Measurements from ENCODE around the gene SEC22A.

SEC22A gene

DNA sequence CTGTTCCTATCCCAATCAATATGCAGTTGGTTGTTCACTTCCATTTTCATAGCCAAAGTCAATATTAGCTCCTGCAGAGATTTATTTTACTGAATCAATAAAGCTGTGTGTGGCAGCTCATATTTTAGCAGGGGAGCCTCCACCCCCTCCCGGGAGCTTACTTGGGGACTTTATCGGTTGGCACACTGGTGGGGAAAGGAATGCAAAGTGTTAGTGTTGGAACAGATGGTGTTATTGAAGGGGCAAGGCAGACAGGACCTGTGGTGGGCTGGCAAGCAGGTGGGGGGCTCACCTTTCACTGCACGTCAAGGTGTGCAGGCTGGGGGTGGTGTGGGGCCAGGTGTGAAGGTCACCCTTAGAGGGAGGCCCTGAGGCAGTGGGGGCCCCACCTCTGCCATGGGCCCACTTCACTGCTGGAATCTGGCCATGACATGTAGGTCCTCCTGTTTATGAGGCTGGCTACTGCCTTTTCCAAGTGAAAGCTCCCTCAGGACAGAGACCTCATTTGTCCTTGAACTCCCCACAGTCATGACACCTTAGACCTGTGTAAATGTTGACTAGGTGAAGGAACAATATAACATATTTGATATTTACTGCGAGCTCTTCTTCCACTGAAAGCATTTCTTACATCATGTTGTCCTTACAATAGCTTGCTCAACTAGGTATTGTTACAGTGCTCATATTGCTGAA, 44.0 kb upstream of the SEC22A start:
- no peaks in the 10 kb centered on the region for H3K4me1 ChIP-seq (ENCODE audit: insufficient read depth, poor library complexity, severe bottlenecking)
- H3K4me3 ChIP-seq (ENCODE audit: severe bottlenecking) = no peak overlapping the region
- TF ChIP-seq, protein P1, sequence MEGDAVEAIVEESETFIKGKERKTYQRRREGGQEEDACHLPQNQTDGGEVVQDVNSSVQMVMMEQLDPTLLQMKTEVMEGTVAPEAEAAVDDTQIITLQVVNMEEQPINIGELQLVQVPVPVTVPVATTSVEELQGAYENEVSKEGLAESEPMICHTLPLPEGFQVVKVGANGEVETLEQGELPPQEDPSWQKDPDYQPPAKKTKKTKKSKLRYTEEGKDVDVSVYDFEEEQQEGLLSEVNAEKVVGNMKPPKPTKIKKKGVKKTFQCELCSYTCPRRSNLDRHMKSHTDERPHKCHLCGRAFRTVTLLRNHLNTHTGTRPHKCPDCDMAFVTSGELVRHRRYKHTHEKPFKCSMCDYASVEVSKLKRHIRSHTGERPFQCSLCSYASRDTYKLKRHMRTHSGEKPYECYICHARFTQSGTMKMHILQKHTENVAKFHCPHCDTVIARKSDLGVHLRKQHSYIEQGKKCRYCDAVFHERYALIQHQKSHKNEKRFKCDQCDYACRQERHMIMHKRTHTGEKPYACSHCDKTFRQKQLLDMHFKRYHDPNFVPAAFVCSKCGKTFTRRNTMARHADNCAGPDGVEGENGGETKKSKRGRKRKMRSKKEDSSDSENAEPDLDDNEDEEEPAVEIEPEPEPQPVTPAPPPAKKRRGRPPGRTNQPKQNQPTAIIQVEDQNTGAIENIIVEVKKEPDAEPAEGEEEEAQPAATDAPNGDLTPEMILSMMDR (IDR thresholded peaks at IDR 0.05; ENCODE audit: poor library complexity, severe bottlenecking) = no peak
- DNase-seq (ENCODE audit: low spot score) (no peak), ATAC-seq (ENCODE audit: low read depth) (no peak)
- H3K36me3 ChIP-seq (ENCODE audit: low read depth) = peaks cover 88% of the 10 kb centered on the region
- no peaks in the 10 kb centered on the region for H3K27me3 ChIP-seq (ENCODE audit: insufficient read depth, poor library complexity, severe bottlenecking)
- no peak overlapping the region for H3K27ac ChIP-seq (ENCODE audit: poor library complexity, severe bottlenecking)
- no peaks in the 10 kb centered on the region for H3K9me3 ChIP-seq (ENCODE audit: severe bottlenecking)

DNA sequence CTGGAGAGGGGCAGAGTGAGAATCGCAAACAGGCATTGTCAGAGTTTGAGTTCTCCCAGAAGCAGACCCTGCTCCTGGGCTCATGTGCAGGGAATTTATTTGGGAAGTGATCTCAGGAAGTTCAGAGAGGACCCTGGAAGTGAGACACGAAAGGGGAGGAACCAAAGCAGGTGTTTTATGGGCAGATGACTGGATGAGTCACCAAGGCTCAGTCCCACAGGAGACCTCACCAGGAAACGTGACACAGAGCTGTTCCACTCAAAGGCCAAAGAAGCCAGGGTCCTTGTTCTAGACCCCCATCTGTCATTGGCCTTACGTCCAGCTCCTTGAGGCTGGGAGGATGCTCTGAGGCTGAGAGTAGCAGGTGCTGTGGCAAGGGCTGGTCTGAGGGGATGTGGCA, 43.4 kb upstream of the SEC22A start:
- H3K27me3 ChIP-seq (ENCODE audit: insufficient read depth, poor library complexity, severe bottlenecking) = no peaks in the 10 kb centered on the region
- no peaks in the 10 kb centered on the region for H3K4me1 ChIP-seq (ENCODE audit: insufficient read depth, poor library complexity, severe bottlenecking)
- no peak for ATAC-seq (ENCODE audit: low read depth)
- no peak for DNase-seq (ENCODE audit: low spot score)
- TF ChIP-seq, protein P1 (IDR thresholded peaks at IDR 0.05; ENCODE audit: poor library complexity, severe bottlenecking) = no peak
- H3K36me3 ChIP-seq (ENCODE audit: low read depth) = peaks cover 82% of the 10 kb centered on the region
- H3K27ac ChIP-seq (ENCODE audit: poor library complexity, severe bottlenecking) = no peak overlapping the region
- no peak overlapping the region for H3K4me3 ChIP-seq (ENCODE audit: severe bottlenecking)
- no peaks in the 10 kb centered on the region for H3K9me3 ChIP-seq (ENCODE audit: severe bottlenecking)

DNA sequence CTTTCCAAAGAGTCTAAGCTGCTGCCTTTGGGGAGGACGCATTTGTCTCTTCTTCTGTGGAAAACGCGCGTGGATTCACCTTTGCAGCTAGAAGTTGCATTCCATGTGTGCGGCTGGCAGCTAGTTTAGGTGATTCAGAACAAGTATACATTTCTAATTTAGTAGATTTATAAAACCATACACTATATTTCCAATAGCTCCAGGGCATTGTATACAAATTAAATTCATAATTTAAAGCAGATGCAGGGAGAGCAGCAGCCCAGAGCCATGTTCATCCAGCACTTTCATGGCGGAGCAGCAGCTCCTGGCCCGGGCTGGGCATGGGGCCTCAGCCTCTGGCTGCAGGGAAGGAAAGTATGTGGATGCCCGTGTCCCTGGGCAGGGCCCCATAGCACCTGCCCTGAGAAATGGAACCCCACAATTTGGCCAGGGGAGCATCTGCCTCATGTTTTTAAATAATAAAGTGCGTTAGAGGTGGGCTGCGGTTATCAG, 42.8 kb upstream of the SEC22A start:
- H3K4me1 ChIP-seq (ENCODE audit: insufficient read depth, poor library complexity, severe bottlenecking) = no peaks in the 10 kb centered on the region
- ATAC-seq (ENCODE audit: low read depth) (no peak), DNase-seq (ENCODE audit: low spot score) (no peak)
- no peaks in the 10 kb centered on the region for H3K9me3 ChIP-seq (ENCODE audit: severe bottlenecking)
- H3K27ac ChIP-seq (ENCODE audit: poor library complexity, severe bottlenecking) = no peak overlapping the region
- H3K36me3 ChIP-seq (ENCODE audit: low read depth) = peaks cover 82% of the 10 kb centered on the region
- no peak overlapping the region for H3K4me3 ChIP-seq (ENCODE audit: severe bottlenecking)
- H3K27me3 ChIP-seq (ENCODE audit: insufficient read depth, poor library complexity, severe bottlenecking) = no peaks in the 10 kb centered on the region
- TF ChIP-seq, protein P1 (IDR thresholded peaks at IDR 0.05; ENCODE audit: poor library complexity, severe bottlenecking) = no peak

DNA sequence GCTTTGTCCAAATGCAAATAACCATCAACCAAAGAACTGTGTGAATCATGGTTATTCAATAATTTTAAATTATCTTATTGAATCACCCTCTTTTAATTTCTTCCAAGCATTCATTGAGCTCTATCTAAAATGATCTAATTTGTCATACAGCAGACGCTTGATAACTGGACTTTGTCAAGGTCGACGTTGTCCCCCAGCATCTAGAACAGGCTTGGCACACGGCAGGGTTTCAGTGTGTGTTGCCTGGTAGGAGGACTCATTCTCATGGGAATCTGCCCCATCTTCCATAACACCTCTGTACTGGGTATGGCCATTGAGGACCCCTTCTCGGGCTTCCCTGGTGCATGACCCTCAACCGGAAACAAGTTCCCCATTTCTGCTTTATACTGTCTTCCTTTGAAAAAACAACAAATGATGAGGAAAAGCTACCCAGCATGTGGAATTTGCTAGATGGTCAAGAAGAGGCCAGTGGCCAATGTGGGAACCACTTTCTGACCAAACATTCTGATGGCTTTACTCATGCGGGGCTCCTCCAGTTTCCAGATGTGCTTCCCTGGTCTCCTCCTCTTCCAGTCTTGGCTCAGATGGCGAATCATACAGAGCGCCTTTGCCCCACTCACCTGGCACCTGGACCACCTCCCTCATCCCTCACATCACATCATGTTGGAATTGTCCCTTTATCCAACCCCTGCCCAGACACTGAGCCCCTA, 41.7 kb upstream of the SEC22A start:
- ATAC-seq (ENCODE audit: low read depth) (peak; percentile 33; the same call in 1 of the 3 replicates), DNase-seq (ENCODE audit: low spot score) (no peak)
- no peaks in the 10 kb centered on the region for H3K4me1 ChIP-seq (ENCODE audit: insufficient read depth, poor library complexity, severe bottlenecking)
- H3K27me3 ChIP-seq (ENCODE audit: insufficient read depth, poor library complexity, severe bottlenecking) = no peaks in the 10 kb centered on the region
- no peak overlapping the region for H3K4me3 ChIP-seq (ENCODE audit: severe bottlenecking)
- no peak overlapping the region for H3K27ac ChIP-seq (ENCODE audit: poor library complexity, severe bottlenecking)
- TF ChIP-seq, protein P1 (IDR thresholded peaks at IDR 0.05; ENCODE audit: poor library complexity, severe bottlenecking) = no peak
- H3K36me3 ChIP-seq (ENCODE audit: low read depth) = peaks cover 81% of the 10 kb centered on the region
- H3K9me3 ChIP-seq (ENCODE audit: severe bottlenecking) = no peaks in the 10 kb centered on the region

DNA sequence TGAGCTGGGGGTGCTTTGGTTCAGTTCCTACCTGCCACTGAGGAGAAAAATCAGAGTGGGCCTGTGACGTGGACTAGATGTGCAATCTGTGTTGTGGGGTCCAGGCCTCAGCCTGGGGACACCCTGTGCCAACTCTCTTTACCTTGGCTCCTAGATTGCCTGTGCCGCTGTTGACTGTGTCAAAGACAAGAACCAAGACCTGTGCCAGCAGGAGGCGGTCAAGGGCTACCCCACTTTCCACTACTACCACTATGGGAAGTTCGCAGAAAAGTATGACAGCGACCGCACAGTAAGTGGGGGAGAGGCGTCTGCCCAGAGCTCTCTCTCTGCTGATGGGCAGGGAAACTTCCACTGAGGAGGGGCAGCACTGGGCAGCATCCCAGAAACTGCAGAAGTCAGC, 40.6 kb upstream of the SEC22A start:
- Histone ChIP-seq H3K4me3 (ENCODE audit: severe bottlenecking) (no peak overlapping the region), H3K36me3 (ENCODE audit: low read depth) (peaks cover 75% of the 10 kb centered on the region), H3K27me3 (ENCODE audit: insufficient read depth, poor library complexity, severe bottlenecking) (no peaks in the 10 kb centered on the region), H3K9me3 (ENCODE audit: severe bottlenecking) (no peaks in the 10 kb centered on the region), H3K27ac (ENCODE audit: poor library complexity, severe bottlenecking) (no peak overlapping the region), H3K4me1 (ENCODE audit: insufficient read depth, poor library complexity, severe bottlenecking) (no peaks in the 10 kb centered on the region)
- DNase-seq (ENCODE audit: low spot score) (no peak), ATAC-seq (ENCODE audit: low read depth) (no peak)
- TF ChIP-seq, protein P1 (IDR thresholded peaks at IDR 0.05; ENCODE audit: poor library complexity, severe bottlenecking) = no peak
